ENCODE data around the gene CEP104.

- TF ChIP-seq, protein P1, sequence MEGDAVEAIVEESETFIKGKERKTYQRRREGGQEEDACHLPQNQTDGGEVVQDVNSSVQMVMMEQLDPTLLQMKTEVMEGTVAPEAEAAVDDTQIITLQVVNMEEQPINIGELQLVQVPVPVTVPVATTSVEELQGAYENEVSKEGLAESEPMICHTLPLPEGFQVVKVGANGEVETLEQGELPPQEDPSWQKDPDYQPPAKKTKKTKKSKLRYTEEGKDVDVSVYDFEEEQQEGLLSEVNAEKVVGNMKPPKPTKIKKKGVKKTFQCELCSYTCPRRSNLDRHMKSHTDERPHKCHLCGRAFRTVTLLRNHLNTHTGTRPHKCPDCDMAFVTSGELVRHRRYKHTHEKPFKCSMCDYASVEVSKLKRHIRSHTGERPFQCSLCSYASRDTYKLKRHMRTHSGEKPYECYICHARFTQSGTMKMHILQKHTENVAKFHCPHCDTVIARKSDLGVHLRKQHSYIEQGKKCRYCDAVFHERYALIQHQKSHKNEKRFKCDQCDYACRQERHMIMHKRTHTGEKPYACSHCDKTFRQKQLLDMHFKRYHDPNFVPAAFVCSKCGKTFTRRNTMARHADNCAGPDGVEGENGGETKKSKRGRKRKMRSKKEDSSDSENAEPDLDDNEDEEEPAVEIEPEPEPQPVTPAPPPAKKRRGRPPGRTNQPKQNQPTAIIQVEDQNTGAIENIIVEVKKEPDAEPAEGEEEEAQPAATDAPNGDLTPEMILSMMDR (IDR thresholded peaks at IDR 0.05 in 8 of 11, conservative IDR thresholded peaks at IDR 0.05 in 3 of 11) = no peak
- peak in 1 of 3 donors; percentile 35 for TF ChIP-seq POLR2AphosphoS5 (IDR thresholded peaks at IDR 0.05)
- TF ChIP-seq POLR2A (IDR thresholded peaks at IDR 0.05) = no peak
Observed at GRCh38 chr1:3886106-3886670, 29.2 kb upstream of the CEP104 start.

Data from spleen (tissue), 7 donors.